ENCODE results near the gene SLC35A3.
"Not testable (repeated sequence)": the region's sequence is repeated elsewhere in the genome, so short reads cannot be mapped to it uniquely, and the experiment has no call there.

The SLC35A3 gene

DNA sequence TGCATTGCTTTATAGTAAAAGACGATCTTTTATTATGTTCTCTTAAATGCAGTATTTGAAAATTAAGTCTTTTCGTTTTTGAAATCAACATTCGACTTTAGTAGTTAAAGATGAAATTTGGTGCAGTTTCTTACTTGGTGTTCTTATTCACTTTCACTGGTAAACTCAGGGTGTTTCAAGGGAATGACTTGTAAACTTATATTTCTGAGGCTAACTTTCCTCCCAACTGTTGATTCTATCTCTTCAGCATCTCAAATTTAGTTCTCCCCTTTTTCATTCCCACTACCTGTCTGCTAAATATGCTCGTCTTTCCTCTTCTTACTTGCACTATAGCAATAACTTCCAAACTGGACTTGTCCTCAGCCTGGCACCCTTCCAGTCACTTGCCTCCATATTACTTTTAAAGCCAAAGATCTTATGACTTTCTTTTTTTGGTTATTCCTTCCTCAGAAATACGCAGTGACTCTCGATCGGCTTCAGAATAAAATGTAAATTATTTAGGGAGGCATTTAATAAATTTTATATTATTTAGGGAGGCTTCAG, 988 bp downstream of the SLC35A3 start:
- no peak for DNase-seq (ENCODE audit: low read depth in 2 of 3, low spot score in 2 of 3)

DNA sequence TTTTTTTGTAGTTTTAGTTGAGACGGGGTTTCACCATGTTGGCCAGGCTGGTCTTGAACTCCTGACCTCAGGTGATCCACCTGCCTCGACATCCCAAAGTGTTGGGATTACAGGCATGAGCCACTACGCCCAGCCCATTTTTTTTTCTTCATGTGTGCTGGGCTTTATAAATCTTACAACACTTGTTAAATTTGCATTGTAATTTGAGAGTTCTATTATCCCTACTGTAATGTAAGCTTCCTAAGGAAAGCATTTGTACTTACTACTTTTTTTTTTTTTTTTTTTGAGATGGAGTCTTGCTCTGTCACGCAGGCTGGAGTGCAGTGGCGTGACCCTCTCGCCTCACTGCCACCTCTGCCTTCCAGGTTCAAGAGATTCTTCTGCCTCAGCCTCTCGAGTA, 2.3 kb downstream of the SLC35A3 start:
- DNase-seq (ENCODE audit: low read depth in 2 of 3, low spot score in 2 of 3) = not testable (repeated sequence)

GRCh38 chr1:99975529-99975928, 5.7 kb downstream of the SLC35A3 start:
- DNase-seq (ENCODE audit: low read depth in 2 of 3, low spot score in 2 of 3) = no peak

DNA sequence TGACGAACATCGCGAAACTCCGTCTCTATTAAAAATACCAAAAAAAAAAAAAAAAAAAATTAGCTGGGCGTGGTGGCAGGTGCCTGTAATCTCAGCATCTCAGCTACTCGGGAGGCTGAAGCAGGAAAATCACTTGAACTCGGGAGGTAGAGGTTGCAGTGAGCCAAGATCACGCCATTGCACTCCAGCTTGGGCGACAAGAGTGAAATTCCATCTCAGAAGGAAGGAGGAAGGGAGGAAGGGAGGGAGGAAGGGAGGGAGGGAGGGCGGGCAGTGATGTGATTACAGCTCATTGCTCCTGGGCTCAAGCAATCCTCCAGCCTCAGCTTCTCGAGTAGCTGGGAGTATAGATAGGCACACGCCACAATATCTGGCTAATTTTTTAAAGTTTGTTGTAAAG, 7.5 kb downstream of the SLC35A3 start:
- not testable (repeated sequence) for DNase-seq (ENCODE audit: low read depth in 2 of 3, low spot score in 2 of 3)

DNA sequence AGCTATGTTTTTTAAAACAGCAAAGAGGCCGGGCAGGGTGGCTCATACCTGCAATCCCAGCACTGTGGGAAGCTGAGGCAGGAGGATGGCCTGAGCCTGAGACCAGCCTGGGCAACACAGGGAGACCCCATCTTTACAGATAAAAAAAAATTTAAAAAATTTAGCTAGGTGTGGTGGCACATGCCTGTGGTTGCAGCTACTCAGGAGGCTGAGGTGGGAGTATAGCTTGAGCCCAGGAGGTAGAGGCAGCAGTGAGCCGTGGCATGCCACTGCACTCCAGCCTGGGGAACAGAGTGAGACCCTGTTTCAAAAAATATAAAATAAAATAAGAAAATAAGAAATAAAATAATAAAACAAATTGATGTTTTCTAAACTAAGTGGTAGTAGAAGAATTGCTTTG, 8.4 kb downstream of the SLC35A3 start:
- no peak for DNase-seq (ENCODE audit: low read depth in 2 of 3, low spot score in 2 of 3)

DNA sequence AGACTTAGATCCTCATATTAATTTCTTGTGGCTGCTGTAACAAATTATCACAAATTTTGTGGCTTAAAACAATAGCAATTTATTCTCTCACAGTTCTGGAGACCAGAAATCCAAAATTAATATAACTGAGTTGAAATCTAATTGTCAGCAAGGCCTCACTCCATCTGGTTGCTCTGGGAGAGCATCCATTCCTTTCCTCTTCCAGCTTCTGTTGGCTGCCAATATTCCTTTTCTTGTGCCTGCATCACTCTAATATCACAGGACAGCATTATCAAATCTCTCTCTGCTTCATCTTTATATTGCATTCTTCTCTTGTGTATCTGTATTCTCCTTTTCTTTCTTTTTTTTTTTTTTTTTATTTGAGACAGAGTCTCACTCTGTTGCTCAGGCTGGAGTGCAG, 9.3 kb downstream of the SLC35A3 start:
- no peak for DNase-seq (ENCODE audit: low read depth in 2 of 3, low spot score in 2 of 3)

DNA sequence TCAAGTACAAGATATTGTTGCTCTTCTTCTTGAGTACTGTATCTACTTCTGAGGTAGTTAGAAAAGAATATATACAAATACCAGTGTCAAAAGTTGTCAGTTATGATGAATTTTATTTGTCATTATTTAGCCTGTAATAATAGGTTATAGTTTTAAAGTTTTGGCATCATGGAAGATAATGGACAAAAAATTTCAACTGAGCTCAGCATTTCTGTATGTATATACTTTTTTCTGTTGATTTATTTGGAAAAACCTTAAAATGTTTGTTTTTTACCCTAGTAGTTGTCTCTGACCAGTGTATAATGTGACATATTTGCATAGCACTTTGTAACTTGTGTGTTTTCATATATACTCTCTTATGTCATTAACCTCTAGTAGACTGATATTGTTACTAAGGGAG, 11.1 kb downstream of the SLC35A3 start:
- DNase-seq (ENCODE audit: low read depth in 2 of 3, low spot score in 2 of 3) = no peak

GRCh38 chr1:99986656-99987225, 16.9 kb downstream of the SLC35A3 start:
- DNase-seq (ENCODE audit: low read depth in 2 of 3, low spot score in 2 of 3) = no peak

DNA sequence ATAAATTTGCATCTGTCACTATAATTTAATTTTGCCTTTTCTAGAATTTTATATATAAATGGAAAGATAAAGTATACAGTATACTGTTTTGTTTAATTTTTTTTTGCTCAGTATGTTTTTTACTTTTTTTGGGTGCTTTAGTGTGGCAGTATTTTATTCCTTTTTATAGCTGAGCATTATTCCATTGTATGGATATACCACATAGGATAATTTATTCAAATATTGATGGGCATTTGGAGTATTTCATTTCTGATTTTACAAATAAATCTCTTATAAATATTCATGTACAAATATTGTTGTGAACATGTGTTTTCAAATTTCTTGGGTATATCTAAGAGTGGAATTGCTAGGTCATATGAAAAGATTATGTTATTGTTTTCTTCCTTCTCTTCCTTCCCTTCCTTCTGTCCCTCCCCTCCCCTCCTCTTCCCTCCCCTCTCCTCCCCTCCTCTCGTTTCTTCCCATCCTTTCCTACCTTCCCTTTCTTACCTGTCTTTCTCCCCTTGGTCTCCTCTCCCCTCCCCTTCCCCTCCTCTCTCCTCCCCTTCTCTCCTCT, 18.5 kb downstream of the SLC35A3 start:
- no peak for DNase-seq (ENCODE audit: low read depth in 2 of 3, low spot score in 2 of 3)

- no peak for DNase-seq (ENCODE audit: low read depth in 2 of 3, low spot score in 2 of 3)
These were observed 22.4 kb downstream of the SLC35A3 start for GRCh38 chr1:99992044-99992722.

DNA sequence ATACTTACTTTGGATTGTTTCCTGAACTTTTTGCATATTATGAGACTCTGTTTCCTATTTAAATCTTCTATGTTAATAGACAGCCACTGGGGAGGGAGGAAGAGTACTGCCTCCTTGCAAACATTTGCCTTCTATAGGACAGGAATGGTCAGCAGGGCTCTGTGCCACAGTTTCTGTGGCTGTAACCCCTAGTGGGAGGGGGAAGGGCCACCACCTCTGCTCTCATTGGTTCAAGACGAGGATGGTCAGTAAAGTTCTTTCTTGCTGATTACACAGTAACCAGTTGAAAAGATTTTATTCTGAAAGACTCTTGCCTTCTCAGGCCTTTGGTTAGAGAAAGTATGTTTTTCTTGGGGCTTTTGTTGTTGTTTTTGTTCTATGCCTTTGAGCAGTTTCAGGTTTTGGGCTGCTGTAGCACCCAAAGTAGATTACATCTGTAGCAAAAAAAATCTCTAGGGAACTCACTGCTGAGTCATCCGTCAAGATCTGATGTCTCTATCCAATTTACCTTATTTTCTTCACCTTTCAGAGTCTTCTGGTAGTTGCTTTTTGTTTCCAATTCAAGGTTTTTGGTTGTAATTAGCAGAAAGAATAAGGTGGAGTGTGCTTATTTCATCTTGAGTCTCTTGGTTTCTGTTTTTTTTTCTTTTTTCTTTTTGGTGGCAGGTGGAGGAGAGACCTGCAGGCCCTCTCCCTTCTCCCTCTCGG, 23.1 kb downstream of the SLC35A3 start:
- DNase-seq (ENCODE audit: low read depth in 2 of 3, low spot score in 2 of 3) = no peak

DNA sequence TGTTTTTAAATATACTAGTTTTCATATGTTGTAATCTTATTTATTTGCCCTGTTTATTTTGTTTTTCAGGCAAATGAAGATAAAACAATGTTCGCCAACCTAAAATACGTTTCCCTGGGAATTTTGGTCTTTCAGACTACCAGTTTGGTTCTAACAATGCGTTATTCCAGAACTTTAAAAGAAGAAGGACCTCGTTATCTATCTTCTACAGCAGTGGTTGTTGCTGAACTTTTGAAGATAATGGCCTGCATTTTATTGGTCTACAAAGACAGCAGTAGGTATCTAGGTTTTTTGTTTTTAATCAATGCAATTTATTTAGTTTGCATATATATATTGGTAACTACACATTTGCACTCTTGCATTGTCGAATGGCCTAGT, 23.7 kb downstream of the SLC35A3 start:
- DNase-seq (ENCODE audit: low read depth in 2 of 3, low spot score in 2 of 3) = no peak

DNA sequence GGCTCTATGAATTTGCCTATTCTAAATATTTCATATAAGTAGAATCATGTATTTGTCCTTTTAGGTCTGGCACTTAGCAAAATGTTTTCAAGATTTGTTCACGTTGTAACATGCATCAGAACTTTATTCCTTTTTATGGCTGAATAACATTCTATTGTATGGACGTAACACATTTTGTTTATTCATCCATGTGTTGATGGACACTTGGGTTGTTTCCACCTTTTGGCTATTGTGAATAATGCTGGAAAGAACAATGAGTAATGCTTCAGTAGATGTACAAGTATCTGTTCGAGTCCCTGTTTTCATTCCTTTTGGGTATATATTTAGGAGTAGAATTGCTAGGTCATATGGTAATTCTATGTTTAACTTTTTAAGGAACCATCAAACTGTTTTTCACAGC, 24.7 kb downstream of the SLC35A3 start:
- no peak for DNase-seq (ENCODE audit: low read depth in 2 of 3, low spot score in 2 of 3)

GRCh38 chr1:99996951-99997350, 27.2 kb downstream of the SLC35A3 start:
- no peak for DNase-seq (ENCODE audit: low read depth in 2 of 3, low spot score in 2 of 3)

DNA sequence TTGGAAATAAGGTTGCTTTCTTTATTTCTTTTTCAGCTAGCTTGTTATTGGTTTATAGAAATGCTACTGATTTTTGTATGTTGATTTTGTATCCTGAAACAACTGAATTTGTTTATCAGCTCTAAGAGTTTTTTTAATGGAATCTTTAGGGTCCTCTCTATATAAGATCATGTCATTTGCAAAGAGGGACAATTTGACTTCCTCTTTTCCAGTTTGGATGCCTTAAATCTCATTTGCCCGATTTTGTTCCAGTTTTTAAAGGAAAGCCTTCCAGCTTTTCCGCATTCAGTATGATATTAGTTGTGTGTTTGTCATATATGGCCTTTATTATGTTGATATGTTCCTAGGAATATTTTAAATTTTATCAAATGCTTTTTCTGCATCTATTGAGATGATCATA, 31.7 kb downstream of the SLC35A3 start:
- no peak for DNase-seq (ENCODE audit: low read depth in 2 of 3, low spot score in 2 of 3)

- no peak for DNase-seq (ENCODE audit: low read depth in 2 of 3, low spot score in 2 of 3)
These were observed 35.6 kb downstream of the SLC35A3 start for GRCh38 chr1:100005424-100005823.

GRCh38 chr1:100006688-100007087, 36.9 kb downstream of the SLC35A3 start:
- DNase-seq (ENCODE audit: low read depth in 2 of 3, low spot score in 2 of 3) = no peak

DNA sequence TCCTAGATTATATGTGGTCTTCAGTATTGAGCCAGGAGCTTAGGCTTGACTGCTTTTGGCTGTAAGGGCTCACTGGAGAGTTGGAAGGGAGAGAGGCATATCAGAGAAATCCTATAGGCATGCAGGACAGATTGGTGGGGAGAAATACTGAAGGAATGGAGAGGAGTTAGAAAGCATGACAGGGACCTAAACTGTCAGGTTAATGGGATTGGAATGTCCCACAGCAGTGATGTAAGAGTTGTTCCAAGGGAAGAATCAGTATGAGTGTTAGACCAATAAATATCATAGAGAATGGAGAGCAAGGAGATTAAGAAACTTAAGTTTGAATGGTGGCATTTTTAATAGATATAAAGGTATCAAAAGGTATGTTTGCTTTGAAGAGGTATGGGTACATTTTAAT, 39.7 kb downstream of the SLC35A3 start:
- no peak for DNase-seq (ENCODE audit: low read depth in 2 of 3, low spot score in 2 of 3)

GRCh38 chr1:100010804-100011203, 41.0 kb downstream of the SLC35A3 start:
- no peak for DNase-seq (ENCODE audit: low read depth in 2 of 3, low spot score in 2 of 3)

DNA sequence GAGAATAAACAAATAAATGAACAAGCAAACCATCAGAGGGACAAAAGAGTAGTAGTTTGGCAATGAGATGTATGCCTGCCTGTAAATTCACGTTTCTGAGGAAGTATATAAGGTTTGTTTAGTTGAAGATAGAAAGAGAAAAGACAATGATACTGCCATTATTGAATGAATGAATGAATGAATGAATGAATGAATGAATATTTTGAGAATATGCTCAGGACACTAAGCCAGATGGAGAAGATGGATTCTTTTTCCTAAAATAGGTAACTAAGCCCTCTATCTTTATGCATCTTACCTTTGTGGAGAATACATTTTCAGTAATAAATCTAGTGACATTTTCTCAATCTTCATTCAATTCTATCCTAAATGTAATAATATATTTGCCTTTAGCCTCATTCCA, 49.4 kb downstream of the SLC35A3 start:
- no peak for DNase-seq (ENCODE audit: low read depth in 2 of 3, low spot score in 2 of 3)

GRCh38 chr1:100023482-100023881, 53.7 kb downstream of the SLC35A3 start:
- DNase-seq (ENCODE audit: low read depth in 2 of 3, low spot score in 2 of 3) = no peak

DNA sequence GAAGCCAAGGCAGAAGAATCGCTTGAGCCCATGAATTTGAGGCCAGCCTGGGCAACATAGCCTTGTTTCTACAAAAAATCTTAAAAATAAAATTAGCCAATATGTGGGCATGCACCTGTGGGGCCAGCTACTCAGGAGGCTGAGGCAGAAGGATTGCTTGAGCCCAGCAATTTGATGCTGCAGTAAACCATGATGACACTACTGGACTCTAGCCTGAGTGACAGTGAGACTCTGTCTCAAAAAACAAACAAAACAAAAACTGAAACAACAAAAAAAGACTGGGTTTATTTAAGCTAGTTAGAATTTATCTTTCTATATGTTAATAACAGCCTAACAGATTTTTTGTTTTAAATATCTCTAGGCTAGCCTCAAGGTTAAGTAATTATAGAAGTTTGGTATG, 57.4 kb downstream of the SLC35A3 start:
- no peak for DNase-seq (ENCODE audit: low read depth in 2 of 3, low spot score in 2 of 3)
